Astrocyte of the spinal cord (primary cell): ENCODE measurements around the gene WWOX.

Experiments
- DNase-seq: peaks from one replicate; pipeline ENCODE4 v3.0.0; 2011; ENCODE audit warnings: low read depth, low spot score
- H3K4me3 ChIP-seq: 2 replicates; pipeline ENCODE4 v1.5.1; 2011; ENCODE audit warnings: low read depth, mild to moderate bottlenecking, low read length, moderate library complexity
- CTCF ChIP-seq: IDR thresholded peaks from 2 replicates; pipeline ENCODE4 v1.5.1; 2012; ENCODE audit warnings: low read depth, mild to moderate bottlenecking, low read length, inconsistent platforms
- in situ Hi-C: cut with HindIII; loops from 2 replicates; pipeline ENCODE4 v1.10.0; 2017; ENCODE audit warnings: low sequenced_read_pairs

The WWOX gene

GRCh38 chr16:78838276-78838675 is 738.8 kb downstream of the WWOX start:
- no peak for DNase-seq
- in situ Hi-C loops: no loop called here
- TF ChIP-seq CTCF: no peak

GRCh38 chr16:78842950-78843349 is 743.5 kb downstream of the WWOX start:
- in situ Hi-C loops: no loop called here
- TF ChIP-seq CTCF: no peak
- no peak for DNase-seq
- H3K4me3 ChIP-seq: no peak overlapping the region

More at GRCh38 chr16:78838276-78838675, 738.8 kb downstream of the WWOX start:
- H3K4me3 ChIP-seq: no peak overlapping the region

GRCh38 chr16:78843978-78844377 is 744.5 kb downstream of the WWOX start:
- no peak overlapping the region for H3K4me3 ChIP-seq
- in situ Hi-C loops: no loop called here
- no peak for DNase-seq
- TF ChIP-seq CTCF: no peak

- in situ Hi-C loops: no loop called here
- no peak for TF ChIP-seq CTCF
- H3K4me3 ChIP-seq: no peak overlapping the region
Measured at GRCh38 chr16:78844682-78845081, 745.2 kb downstream of the WWOX start.

GRCh38 chr16:78851266-78851665 is 751.8 kb downstream of the WWOX start:
- in situ Hi-C loops: no loop called here
- DNase-seq: no peak
- TF ChIP-seq CTCF: no peak
- no peak overlapping the region for H3K4me3 ChIP-seq

More at GRCh38 chr16:78844682-78845081, 745.2 kb downstream of the WWOX start:
- no peak for DNase-seq

GRCh38 chr16:78852081-78852635 is 752.7 kb downstream of the WWOX start:
- no peak for DNase-seq
- no peak for TF ChIP-seq CTCF
- H3K4me3 ChIP-seq: no peak overlapping the region
- in situ Hi-C loops: no loop called here

GRCh38 chr16:78862022-78862421 is 762.6 kb downstream of the WWOX start:
- no peak for DNase-seq
- in situ Hi-C loops: no loop called here
- TF ChIP-seq CTCF: no peak
- no peak overlapping the region for H3K4me3 ChIP-seq
